Measurements from ENCODE around the gene OTOF.

DNA sequence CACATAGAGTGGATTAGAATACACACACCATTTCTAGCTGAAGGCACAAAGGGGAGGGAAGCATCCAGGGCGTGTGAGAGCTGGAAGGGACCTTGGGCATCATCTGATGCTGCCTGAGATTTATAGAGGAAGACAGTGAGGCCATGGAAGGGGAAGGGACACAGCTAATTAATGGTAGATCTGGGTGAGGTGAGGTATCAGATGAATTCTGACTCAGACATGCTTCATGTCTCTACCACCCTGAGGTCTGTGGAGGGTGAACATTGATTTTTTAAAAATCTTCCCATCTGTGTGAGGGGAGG is 42.2 kb upstream of the OTOF start:
- TF ChIP-seq, protein P1, sequence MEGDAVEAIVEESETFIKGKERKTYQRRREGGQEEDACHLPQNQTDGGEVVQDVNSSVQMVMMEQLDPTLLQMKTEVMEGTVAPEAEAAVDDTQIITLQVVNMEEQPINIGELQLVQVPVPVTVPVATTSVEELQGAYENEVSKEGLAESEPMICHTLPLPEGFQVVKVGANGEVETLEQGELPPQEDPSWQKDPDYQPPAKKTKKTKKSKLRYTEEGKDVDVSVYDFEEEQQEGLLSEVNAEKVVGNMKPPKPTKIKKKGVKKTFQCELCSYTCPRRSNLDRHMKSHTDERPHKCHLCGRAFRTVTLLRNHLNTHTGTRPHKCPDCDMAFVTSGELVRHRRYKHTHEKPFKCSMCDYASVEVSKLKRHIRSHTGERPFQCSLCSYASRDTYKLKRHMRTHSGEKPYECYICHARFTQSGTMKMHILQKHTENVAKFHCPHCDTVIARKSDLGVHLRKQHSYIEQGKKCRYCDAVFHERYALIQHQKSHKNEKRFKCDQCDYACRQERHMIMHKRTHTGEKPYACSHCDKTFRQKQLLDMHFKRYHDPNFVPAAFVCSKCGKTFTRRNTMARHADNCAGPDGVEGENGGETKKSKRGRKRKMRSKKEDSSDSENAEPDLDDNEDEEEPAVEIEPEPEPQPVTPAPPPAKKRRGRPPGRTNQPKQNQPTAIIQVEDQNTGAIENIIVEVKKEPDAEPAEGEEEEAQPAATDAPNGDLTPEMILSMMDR (IDR thresholded peaks at IDR 0.05) = no peak
- no peak for TF ChIP-seq POLR2A (IDR thresholded peaks at IDR 0.05)

Measured in body of pancreas (tissue), 4 donors.